Thoracic aorta (tissue), 2 donors: ENCODE measurements around the gene MSANTD2. TPM values are rescaled to one million over a fixed set of nuclear protein-coding genes. Genes with fewer than 3 reads are reported as not detected.

Experiments
- ATAC-seq: fragments of 150-250 bp; one replicate; pipeline ENCODE4 v1.8.0; 2017; ENCODE audit warnings: low read depth; ENCODE audit not compliant: insufficient number of reproducible peaks, low FRiP score
- DNase-seq: peaks from one replicate; pipeline ENCODE4 v3.0.0-alpha.2; 2020; ENCODE audit warnings: low spot score
- H3K27ac ChIP-seq, 2 donors: fragments of 200-600 bp; sonication (generic); 1 replicate in 1 of 2; 2 replicates in 1 of 2; pipeline ENCODE4 v1.5.1; 2016; ENCODE audit warnings: mild to moderate bottlenecking in 2 of 2, moderate library complexity in 2 of 2
- H3K27me3 ChIP-seq: fragments of 200-600 bp; sonication (generic); replicated peaks from 2 replicates; pipeline ENCODE4 v1.6.0; 2016; ENCODE audit warnings: mild to moderate bottlenecking; ENCODE audit not compliant: insufficient read depth
- H3K36me3 ChIP-seq: fragments of 200-600 bp; sonication (generic); one replicate; pipeline ENCODE4 v1.5.1; 2016
- H3K4me1 ChIP-seq, 2 donors: fragments of 200-600 bp; sonication (generic); 1 replicate in 1 of 2; 2 replicates in 1 of 2; pipeline versions ENCODE4 v1.5.1 to v1.6.0; 2016; ENCODE audit warnings: low read depth in 2 of 2, mild to moderate bottlenecking in 1 of 2; ENCODE audit not compliant: control insufficient read depth in 1 of 2
- H3K4me3 ChIP-seq: fragments of 200-600 bp; sonication (generic); 2 replicates; pipeline ENCODE4 v1.5.1; 2016; ENCODE audit warnings: mild to moderate bottlenecking
- H3K9me3 ChIP-seq: fragments of 200-600 bp; sonication (generic); 2 replicates; pipeline ENCODE4 v1.5.1; 2016
- CTCF ChIP-seq: fragments of 200-600 bp; sonication (generic); IDR thresholded peaks from one replicate; pipeline ENCODE4 v1.5.1; 2019; ENCODE audit warnings: antibody characterized with exemption
- total RNA-seq, 2 donors: library from RNA; depleted of rRNA; stranded (reverse); fragments of >200 nt; gene quantifications; one replicate each; pipeline versions ENCODE4 v1.1.0 to v1.2.3, GENCODE V29; 2016

The MSANTD2 gene
- total RNA-seq, 2 donors from 2014 or later: 16.4 to 29.4 TPM

GRCh38 chr11:124753624-124754023 lies 46.6 kb downstream of the MSANTD2 start:
- H3K36me3 ChIP-seq: no peaks in the 10 kb centered on the region
- H3K27me3 ChIP-seq: no peaks in the 10 kb centered on the region
- no peak for TF ChIP-seq CTCF
- H3K4me3 ChIP-seq: no peak overlapping the region
- H3K4me1 ChIP-seq: peaks cover 7 to 9% of the 10 kb centered on the region in 2 donors
- DNase-seq (no peak), ATAC-seq (no peak)
- H3K9me3 ChIP-seq: no peaks in the 10 kb centered on the region
- no peak overlapping the region for H3K27ac ChIP-seq

GRCh38 chr11:124753205-124753604 lies 47.0 kb downstream of the MSANTD2 start:
- Histone ChIP-seq H3K4me1 (peaks cover 3 to 5% of the 10 kb centered on the region in 2 donors), H3K27me3 (no peaks in the 10 kb centered on the region), H3K36me3 (no peaks in the 10 kb centered on the region), H3K9me3 (no peaks in the 10 kb centered on the region), H3K27ac (no peak overlapping the region), H3K4me3 (no peak overlapping the region)
- DNase-seq: no peak
- ATAC-seq: no peak
- no peak for TF ChIP-seq CTCF

- TF ChIP-seq CTCF: no peak
- H3K27ac ChIP-seq: no peak overlapping the region
- no peak for ATAC-seq
- no peak for DNase-seq
- H3K27me3 ChIP-seq: no peaks in the 10 kb centered on the region
- H3K4me1 ChIP-seq: no peaks in the 10 kb centered on the region
- H3K36me3 ChIP-seq: no peaks in the 10 kb centered on the region
- H3K9me3 ChIP-seq: no peaks in the 10 kb centered on the region
- H3K4me3 ChIP-seq: no peak overlapping the region
Measured at GRCh38 chr11:124752471-124753102, 47.6 kb downstream of the MSANTD2 start.

- no peak for TF ChIP-seq CTCF
- H3K4me3 ChIP-seq: no peak within 1 kb of the TSS
- H3K36me3 ChIP-seq: no peaks in the 10 kb centered on the region
- no peak within 1 kb of the TSS for H3K27ac ChIP-seq
- no peaks in the 10 kb centered on the region for H3K27me3 ChIP-seq
- no peaks in the 10 kb centered on the region for H3K4me1 ChIP-seq
- DNase-seq: no peak
- H3K9me3 ChIP-seq: no peaks in the 10 kb centered on the region
- no peak for ATAC-seq
Measured at GRCh38 chr11:124751741-124752470, 48.3 kb downstream of the MSANTD2 start, which contains the start of gene VSIG2. VSIG2 (minus strand) TSS chr11:124752255; CDS start chr11:124752137, 118 bp downstream.

GRCh38 chr11:124751391-124751740 lies 48.8 kb downstream of the MSANTD2 start:
- ATAC-seq (no peak), DNase-seq (no peak)
- no peak overlapping the region for H3K27ac ChIP-seq
- H3K36me3 ChIP-seq: no peaks in the 10 kb centered on the region
- TF ChIP-seq CTCF: no peak
- peaks cover 0 to 4% of the 10 kb centered on the region in 2 donors for H3K4me1 ChIP-seq
- H3K27me3 ChIP-seq: no peaks in the 10 kb centered on the region
- no peak overlapping the region for H3K4me3 ChIP-seq
- no peaks in the 10 kb centered on the region for H3K9me3 ChIP-seq
